Measurements from ENCODE around the gene ENTPD5.

GRCh38 chr14:74045522-74045921 is 26.4 kb upstream of the ENTPD5 start:
- TF ChIP-seq RARB (CRISPR knock-in tag; IDR thresholded peaks at IDR 0.05) (no peak), PATZ1 (CRISPR knock-in tag; IDR thresholded peaks at IDR 0.05; ENCODE audit: borderline replicate concordance) (no peak), GLIS3 (CRISPR knock-in tag; IDR thresholded peaks at IDR 0.05) (no peak), BACH2 (CRISPR knock-in tag; IDR thresholded peaks at IDR 0.05; ENCODE audit: borderline replicate concordance) (no peak), ZC3H10 (CRISPR knock-in tag; IDR thresholded peaks at IDR 0.05) (no peak), TSHZ2 (CRISPR knock-in tag; IDR thresholded peaks at IDR 0.05) (no peak), CREB5 (CRISPR knock-in tag; IDR thresholded peaks at IDR 0.05; ENCODE audit: low read depth) (no peak)

Data from SK-N-SH treated with all-trans-retinoic acid at 6 μM for 48 hours (cell line).